Epithelial cell of esophagus (primary cell): ENCODE measurements around the gene ATRX.
A peak's percentile ranks its signal among the peaks of the same experiment; 100 is the strongest.
"Not testable (repeated sequence)": the region's sequence is repeated elsewhere in the genome, so short reads cannot be mapped to it uniquely, and the experiment has no call there.

ENCODE experiments used
- DNase-seq: peaks from one replicate; pipeline ENCODE4 v3.0.0; 2010; ENCODE audit warnings: low read depth
- H3K4me3 ChIP-seq: 2 replicates; pipeline ENCODE4 v1.5.1; 2011; ENCODE audit warnings: mild to moderate bottlenecking, low read length, control low read depth
- TF ChIP-seq, protein P1 (sequence below): IDR thresholded peaks from 2 replicates; pipeline ENCODE4 v1.5.1; 2011; ENCODE audit warnings: low read depth, mild to moderate bottlenecking, low read length, control low read depth, inconsistent platforms; ENCODE audit not compliant: insufficient read depth; ENCODE audit errors: missing control alignments

The ATRX gene

DNA sequence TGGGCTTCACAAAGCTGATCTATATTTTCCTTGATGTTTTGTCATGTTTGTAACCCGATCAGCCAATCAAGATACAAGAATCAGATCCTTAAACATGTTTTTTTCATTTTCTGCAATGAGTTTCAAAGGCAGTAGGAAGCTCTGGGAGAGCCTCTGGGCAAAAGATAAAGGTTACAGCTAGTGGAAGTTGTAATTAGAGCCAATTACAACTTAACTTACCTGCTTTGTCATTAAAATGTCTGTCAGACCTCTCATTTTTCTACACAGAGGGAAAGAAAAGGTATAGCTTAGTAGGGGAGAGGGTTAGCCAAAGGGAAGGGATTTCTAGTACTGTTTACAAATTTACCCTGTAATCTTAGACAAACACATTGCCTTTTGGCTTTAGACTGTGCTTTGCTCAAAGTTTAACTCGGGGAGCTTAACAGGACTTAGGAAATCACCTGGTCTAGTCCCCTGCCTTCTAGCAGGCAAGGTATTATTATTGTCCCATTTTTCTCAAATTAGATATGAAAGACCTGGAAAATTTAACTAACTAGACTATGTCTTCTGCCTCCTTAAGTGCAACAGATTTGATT, 283.0 kb downstream of the ATRX start:
- H3K4me3 ChIP-seq: no peak overlapping the region
- TF ChIP-seq, protein P1, sequence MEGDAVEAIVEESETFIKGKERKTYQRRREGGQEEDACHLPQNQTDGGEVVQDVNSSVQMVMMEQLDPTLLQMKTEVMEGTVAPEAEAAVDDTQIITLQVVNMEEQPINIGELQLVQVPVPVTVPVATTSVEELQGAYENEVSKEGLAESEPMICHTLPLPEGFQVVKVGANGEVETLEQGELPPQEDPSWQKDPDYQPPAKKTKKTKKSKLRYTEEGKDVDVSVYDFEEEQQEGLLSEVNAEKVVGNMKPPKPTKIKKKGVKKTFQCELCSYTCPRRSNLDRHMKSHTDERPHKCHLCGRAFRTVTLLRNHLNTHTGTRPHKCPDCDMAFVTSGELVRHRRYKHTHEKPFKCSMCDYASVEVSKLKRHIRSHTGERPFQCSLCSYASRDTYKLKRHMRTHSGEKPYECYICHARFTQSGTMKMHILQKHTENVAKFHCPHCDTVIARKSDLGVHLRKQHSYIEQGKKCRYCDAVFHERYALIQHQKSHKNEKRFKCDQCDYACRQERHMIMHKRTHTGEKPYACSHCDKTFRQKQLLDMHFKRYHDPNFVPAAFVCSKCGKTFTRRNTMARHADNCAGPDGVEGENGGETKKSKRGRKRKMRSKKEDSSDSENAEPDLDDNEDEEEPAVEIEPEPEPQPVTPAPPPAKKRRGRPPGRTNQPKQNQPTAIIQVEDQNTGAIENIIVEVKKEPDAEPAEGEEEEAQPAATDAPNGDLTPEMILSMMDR: no peak
- no peak for DNase-seq

DNA sequence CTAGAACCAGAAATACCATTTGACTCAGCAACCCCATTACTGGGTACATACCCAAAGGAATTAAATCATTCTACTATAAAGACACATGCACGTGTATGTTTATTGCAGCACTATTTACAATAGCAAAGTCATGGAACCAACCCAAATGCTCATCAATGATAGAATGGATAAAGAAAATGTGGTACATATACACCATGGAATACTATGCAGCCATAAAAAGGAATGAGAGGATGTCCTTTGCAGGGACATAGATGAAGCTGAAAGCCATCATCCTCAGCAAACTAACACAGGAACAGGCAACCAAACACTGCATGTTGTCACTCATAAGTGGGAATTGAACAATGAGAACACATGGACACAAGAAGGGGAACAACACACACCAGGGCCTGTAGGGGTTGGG, 285.9 kb downstream of the ATRX start:
- not testable (repeated sequence) for DNase-seq

DNA sequence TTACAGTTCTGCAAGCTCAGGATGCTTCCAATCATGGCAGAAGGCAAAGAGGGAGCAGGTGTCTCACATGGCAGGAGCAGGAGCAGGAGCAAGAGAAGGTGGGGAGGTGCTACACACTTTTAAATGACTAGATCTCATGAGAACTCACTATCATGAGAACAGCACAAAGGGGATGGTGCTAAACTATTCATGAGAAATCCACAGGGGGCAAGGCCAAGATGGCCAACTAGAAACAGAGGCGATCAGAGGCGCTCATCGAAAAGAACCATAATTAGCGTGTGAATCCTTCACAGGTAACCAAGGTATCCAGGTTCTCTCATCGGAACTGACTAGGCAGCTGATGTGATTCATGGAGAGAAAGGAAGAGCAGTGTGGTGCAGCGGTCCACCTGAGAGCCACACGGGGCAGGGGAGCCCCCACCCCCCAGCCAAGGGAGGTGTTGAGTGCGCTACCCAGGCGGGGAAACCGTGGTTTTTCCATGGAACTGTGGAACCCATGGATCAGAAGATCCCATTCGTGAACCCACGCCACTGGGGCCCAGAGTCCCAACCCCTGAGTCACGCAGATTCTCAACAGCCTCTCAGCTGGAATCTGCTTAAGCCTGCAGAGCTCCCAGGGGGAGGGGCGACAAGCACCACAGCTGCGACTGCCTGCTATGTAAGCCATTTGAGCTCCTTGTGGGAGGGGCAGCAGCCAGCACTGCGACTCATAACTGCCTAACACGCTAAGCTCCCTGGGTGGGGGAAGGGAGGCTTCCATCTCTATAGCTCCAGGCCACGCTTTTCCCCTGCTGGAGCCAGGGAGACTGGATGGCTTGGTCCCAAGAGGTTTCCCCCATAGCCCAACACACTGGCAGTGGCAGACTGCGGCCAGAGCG, 292.1 kb downstream of the ATRX start:
- H3K4me3 ChIP-seq: no peak overlapping the region
- DNase-seq: peak; percentile 49
- TF ChIP-seq, protein P1: no peak

More for the DNA sequence above, 285.9 kb downstream of the ATRX start:
- H3K4me3 ChIP-seq: not testable (repeated sequence)

DNA sequence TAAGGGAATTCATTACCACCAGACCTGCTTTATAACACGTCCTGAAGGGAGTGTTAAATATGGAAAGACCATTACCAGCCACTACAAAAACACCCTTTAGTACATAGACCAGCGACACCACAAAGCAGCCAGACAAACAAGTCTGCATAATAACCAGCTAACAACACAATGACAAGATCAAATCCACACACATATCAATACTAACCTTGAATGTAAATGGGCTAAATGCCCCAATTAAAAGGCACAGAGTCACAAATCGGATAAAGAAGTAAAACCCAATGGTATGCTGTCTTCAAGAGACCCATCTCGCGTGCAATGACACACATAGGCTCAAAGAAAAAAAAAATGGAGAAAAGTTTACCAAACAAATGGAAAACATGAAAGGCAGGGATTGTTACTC, 302.0 kb downstream of the ATRX start:
- no peak overlapping the region for H3K4me3 ChIP-seq
- TF ChIP-seq, protein P1: no peak
- DNase-seq: no peak

DNA sequence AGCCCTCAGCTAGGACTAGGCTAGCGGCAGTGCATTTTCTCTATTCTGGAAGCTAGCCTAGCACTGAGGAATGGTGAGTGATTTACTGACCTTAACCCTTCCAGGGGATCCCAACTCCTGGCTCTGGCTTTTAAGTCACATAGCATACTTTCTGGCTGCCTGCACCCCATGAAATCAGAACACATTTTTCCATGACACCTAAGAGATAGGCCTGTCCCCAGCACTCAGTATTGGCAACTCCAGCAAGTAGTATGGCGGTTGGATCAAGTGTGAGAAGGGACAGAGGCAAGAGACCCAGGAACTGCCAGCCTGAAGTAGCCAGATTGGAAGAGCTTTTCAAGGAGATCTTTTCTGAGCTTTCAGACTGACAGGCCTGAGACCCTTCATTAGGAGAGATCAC, 330.6 kb downstream of the ATRX start:
- TF ChIP-seq, protein P1: no peak
- no peak overlapping the region for H3K4me3 ChIP-seq
- no peak for DNase-seq
